GM12892 (cell line): ENCODE measurements around the gene POGK.

Experiments used
- POLR2A ChIP-seq: IDR thresholded peaks from 2 replicates; pipeline ENCODE4 v1.6.1; 2011; ENCODE audit warnings: low read depth, low read length, control low read depth
- POLR2AphosphoS5 ChIP-seq: IDR thresholded peaks from 2 replicates; pipeline ENCODE4 v1.6.1; 2011; ENCODE audit warnings: low read depth, low read length, control low read depth
- TAF1 ChIP-seq: IDR thresholded peaks from 2 replicates; pipeline ENCODE4 v1.6.1; 2011; ENCODE audit warnings: low read depth, mild to moderate bottlenecking, control low read depth, low read length, borderline replicate concordance

- TF ChIP-seq TAF1 (no peak), POLR2A (no peak), POLR2AphosphoS5 (no peak)
Measured at GRCh38 chr1:166855558-166855957, 16.3 kb downstream of the POGK start.
